Activated naive CD8-positive, alpha-beta T cell (primary cell): ENCODE measurements around the gene OR5D16.
"Not testable (repeated sequence)": the region's sequence is repeated elsewhere in the genome, so short reads cannot be mapped to it uniquely, and the experiment has no call there.

Source experiments
- H3K27ac Mint-ChIP-seq: one replicate; pipeline ENCODE4 v1.8.0; 2021; ENCODE audit warnings: mixed read lengths
- H3K27me3 Mint-ChIP-seq: one replicate; pipeline ENCODE4 v1.8.0; 2021; ENCODE audit warnings: mixed read lengths
- H3K36me3 Mint-ChIP-seq: one replicate; pipeline ENCODE4 v1.8.0; 2021; ENCODE audit warnings: mixed read lengths
- H3K4me1 Mint-ChIP-seq: one replicate; pipeline ENCODE4 v1.8.0; 2021; ENCODE audit warnings: low read depth, mixed read lengths
- H3K4me3 Mint-ChIP-seq: one replicate; pipeline ENCODE4 v1.8.0; 2021; ENCODE audit warnings: mild to moderate bottlenecking, mixed read lengths
- H3K9me3 Mint-ChIP-seq: one replicate; pipeline ENCODE4 v1.8.0; 2021; ENCODE audit warnings: low read depth, mixed read lengths

OR5D16 gene

GRCh38 chr11:55838452-55838851 is at the start of gene OR5D16:
Gene OR5D16 (plus strand): TSS chr11:55838752. CDS start chr11:55838752, 0 bp downstream.
- H3K4me3 Mint-ChIP-seq: no peak within 1 kb of the TSS
- H3K27ac Mint-ChIP-seq: no peak within 1 kb of the TSS
- no peaks in the 10 kb centered on the region for H3K36me3 Mint-ChIP-seq
- no peaks in the 10 kb centered on the region for H3K27me3 Mint-ChIP-seq
- H3K9me3 Mint-ChIP-seq: peaks cover 23% of the 10 kb centered on the region
- H3K4me1 Mint-ChIP-seq: no peaks in the 10 kb centered on the region

DNA sequence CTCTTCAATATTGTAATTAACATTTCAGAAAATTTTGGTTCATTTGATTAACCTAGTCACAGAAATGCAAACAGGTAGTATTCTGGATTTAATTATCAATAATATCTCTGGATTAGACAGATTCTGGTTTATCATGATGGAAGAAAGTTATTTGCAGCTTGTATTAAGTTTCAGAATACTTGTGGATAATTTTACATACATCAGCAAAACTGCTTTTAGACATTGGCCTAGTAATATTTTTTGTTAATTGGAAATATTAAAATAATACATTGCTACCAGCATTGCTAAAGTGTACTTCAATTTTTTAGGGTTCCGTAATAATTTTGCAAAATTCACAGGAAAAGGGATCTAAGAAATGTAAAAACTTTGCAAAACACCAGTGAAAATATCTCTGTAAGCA is 46.9 kb upstream of the OR5D16 start:
- H3K36me3 Mint-ChIP-seq: no peaks in the 10 kb centered on the region
- no peak overlapping the region for H3K27ac Mint-ChIP-seq
- no peaks in the 10 kb centered on the region for H3K4me1 Mint-ChIP-seq
- no peak overlapping the region for H3K4me3 Mint-ChIP-seq
- H3K27me3 Mint-ChIP-seq: no peaks in the 10 kb centered on the region
- H3K9me3 Mint-ChIP-seq: peaks cover 27% of the 10 kb centered on the region

GRCh38 chr11:55793321-55793720 is 45.2 kb upstream of the OR5D16 start:
- Mint-ChIP-seq H3K9me3 (peaks cover 22% of the 10 kb centered on the region), H3K4me1 (no peaks in the 10 kb centered on the region), H3K36me3 (no peaks in the 10 kb centered on the region), H3K27ac (no peak overlapping the region), H3K4me3 (no peak overlapping the region), H3K27me3 (no peaks in the 10 kb centered on the region)

- peaks cover 33% of the 10 kb centered on the region for H3K9me3 Mint-ChIP-seq
- H3K4me1 Mint-ChIP-seq: no peaks in the 10 kb centered on the region
- no peak within 1 kb of the TSS for H3K27ac Mint-ChIP-seq
- no peaks in the 10 kb centered on the region for H3K27me3 Mint-ChIP-seq
- no peak within 1 kb of the TSS for H3K4me3 Mint-ChIP-seq
- H3K36me3 Mint-ChIP-seq: no peaks in the 10 kb centered on the region
Measured at GRCh38 chr11:55795256-55795655, 43.3 kb upstream of the OR5D16 start, which contains the start of gene OR5D14. Gene OR5D14 (plus strand): TSS chr11:55795556. CDS start chr11:55795556, 0 bp downstream.

- no peaks in the 10 kb centered on the region for H3K4me1 Mint-ChIP-seq
- no peak overlapping the region for H3K27ac Mint-ChIP-seq
- H3K9me3 Mint-ChIP-seq: peaks cover 21% of the 10 kb centered on the region
- H3K4me3 Mint-ChIP-seq: no peak overlapping the region
- no peaks in the 10 kb centered on the region for H3K36me3 Mint-ChIP-seq
- no peaks in the 10 kb centered on the region for H3K27me3 Mint-ChIP-seq
Measured at GRCh38 chr11:55806248-55806647, 32.3 kb upstream of the OR5D16 start.

DNA sequence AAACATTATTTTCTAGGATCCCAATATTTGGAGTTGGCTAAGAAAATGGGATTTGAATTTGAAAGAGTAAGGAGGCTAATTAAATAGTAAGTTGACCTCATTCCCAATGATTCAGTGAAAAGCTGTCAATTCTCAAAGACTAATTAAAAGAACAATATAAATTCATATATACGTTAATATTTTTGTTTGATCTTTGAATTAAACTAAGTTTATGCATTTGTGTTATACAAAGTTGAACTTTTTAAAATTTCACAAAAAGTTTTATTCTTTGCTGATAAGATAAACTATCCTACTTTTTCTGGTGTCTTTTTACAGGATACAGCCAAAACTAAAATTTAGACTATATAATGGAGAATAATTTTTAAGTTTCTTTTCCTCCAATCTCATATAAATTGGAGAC is 27.5 kb upstream of the OR5D16 start, which contains the start of gene OR5L1:
OR5L1 (plus strand) TSS at position 301 of the 400 bp plus-strand sequence. CDS start 100 bp downstream, outside the sequence.
- Mint-ChIP-seq H3K27ac (no peak within 1 kb of the TSS), H3K27me3 (no peaks in the 10 kb centered on the region), H3K4me1 (no peaks in the 10 kb centered on the region), H3K9me3 (peaks cover 15% of the 10 kb centered on the region), H3K36me3 (no peaks in the 10 kb centered on the region), H3K4me3 (no peak within 1 kb of the TSS)

DNA sequence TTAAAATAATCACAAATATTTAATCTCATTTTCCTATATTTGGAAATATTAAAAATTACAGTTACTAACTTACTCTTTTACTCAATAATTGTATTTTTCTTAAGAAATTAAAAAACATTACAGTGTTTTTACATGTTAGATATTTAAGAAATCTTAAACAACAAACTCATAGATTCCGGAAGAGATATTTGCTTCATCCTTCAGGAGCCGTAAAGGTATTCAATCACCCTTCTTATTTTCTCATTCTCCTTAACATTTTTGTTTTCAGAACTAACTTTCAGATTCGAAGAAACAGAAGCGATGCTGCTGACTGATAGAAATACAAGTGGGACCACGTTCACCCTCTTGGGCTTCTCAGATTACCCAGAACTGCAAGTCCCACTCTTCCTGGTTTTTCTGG is 19.2 kb upstream of the OR5D16 start, which contains the start of gene OR5D18:
OR5D18 (plus strand) TSS at position 301 of the 400 bp plus-strand sequence; CDS start at position 301, 0 bp downstream.
- Mint-ChIP-seq H3K27ac (no peak within 1 kb of the TSS), H3K36me3 (no peaks in the 10 kb centered on the region)

GRCh38 chr11:55826919-55827318 is 11.6 kb upstream of the OR5D16 start, which contains the start of gene OR5L2:
Gene OR5L2 (plus strand): TSS chr11:55827219. CDS start chr11:55827219, 0 bp downstream.
- H3K36me3 Mint-ChIP-seq: no peaks in the 10 kb centered on the region
- no peaks in the 10 kb centered on the region for H3K4me1 Mint-ChIP-seq
- H3K27me3 Mint-ChIP-seq: no peaks in the 10 kb centered on the region
- H3K9me3 Mint-ChIP-seq: peaks cover 11% of the 10 kb centered on the region
- no peak within 1 kb of the TSS for H3K27ac Mint-ChIP-seq
- no peak within 1 kb of the TSS for H3K4me3 Mint-ChIP-seq

More for the DNA sequence above, 19.2 kb upstream of the OR5D16 start, which contains the start of gene OR5D18:
- peaks cover 23% of the 10 kb centered on the region for H3K9me3 Mint-ChIP-seq
- H3K4me3 Mint-ChIP-seq: no peak within 1 kb of the TSS
- no peaks in the 10 kb centered on the region for H3K27me3 Mint-ChIP-seq
- no peaks in the 10 kb centered on the region for H3K4me1 Mint-ChIP-seq

- no peaks in the 10 kb centered on the region for H3K27me3 Mint-ChIP-seq
- no peak overlapping the region for H3K27ac Mint-ChIP-seq
Measured at GRCh38 chr11:55847453-55847852, 8.9 kb downstream of the OR5D16 start.

GRCh38 chr11:55849037-55849436 is 10.5 kb downstream of the OR5D16 start:
- Mint-ChIP-seq H3K27ac (no peak overlapping the region), H3K4me3 (no peak overlapping the region), H3K27me3 (no peaks in the 10 kb centered on the region), H3K36me3 (no peaks in the 10 kb centered on the region), H3K9me3 (peaks cover 20% of the 10 kb centered on the region), H3K4me1 (no peaks in the 10 kb centered on the region)

More at GRCh38 chr11:55847453-55847852, 8.9 kb downstream of the OR5D16 start:
- no peaks in the 10 kb centered on the region for H3K4me1 Mint-ChIP-seq
- H3K4me3 Mint-ChIP-seq: no peak overlapping the region
- H3K9me3 Mint-ChIP-seq: peaks cover 12% of the 10 kb centered on the region
- H3K36me3 Mint-ChIP-seq: no peaks in the 10 kb centered on the region

DNA sequence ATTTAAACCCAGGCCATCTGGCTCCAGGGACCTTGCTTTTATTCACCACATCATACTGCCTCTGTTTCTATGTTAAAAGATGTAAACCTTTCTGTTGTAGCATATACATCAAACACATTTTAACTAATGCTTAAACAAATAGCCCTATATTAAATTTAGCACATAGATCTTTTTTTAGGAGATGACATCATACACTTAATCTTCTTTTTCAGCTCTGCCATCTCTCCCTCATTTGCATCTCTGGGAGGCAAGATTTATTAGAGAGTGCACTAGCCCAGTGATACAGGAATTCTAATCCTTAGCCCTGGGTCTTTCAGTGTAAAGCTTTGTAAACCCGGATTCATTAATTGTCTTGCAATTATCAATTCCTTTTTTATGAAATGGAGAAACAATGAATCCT is 13.6 kb downstream of the OR5D16 start:
- Mint-ChIP-seq H3K27me3 (no peaks in the 10 kb centered on the region), H3K4me3 (no peak overlapping the region), H3K36me3 (no peaks in the 10 kb centered on the region), H3K4me1 (no peaks in the 10 kb centered on the region), H3K9me3 (peaks cover 20% of the 10 kb centered on the region), H3K27ac (no peak overlapping the region)

GRCh38 chr11:55854704-55855103 is 16.2 kb downstream of the OR5D16 start:
- no peak overlapping the region for H3K4me3 Mint-ChIP-seq

GRCh38 chr11:55867354-55867753 is 28.8 kb downstream of the OR5D16 start:
- not testable (repeated sequence) for H3K27me3 Mint-ChIP-seq, H3K36me3 Mint-ChIP-seq, H3K9me3 Mint-ChIP-seq, H3K27ac Mint-ChIP-seq, H3K4me1 Mint-ChIP-seq, H3K4me3 Mint-ChIP-seq

More at GRCh38 chr11:55854704-55855103, 16.2 kb downstream of the OR5D16 start:
- peaks cover 25% of the 10 kb centered on the region for H3K9me3 Mint-ChIP-seq
- no peak overlapping the region for H3K27ac Mint-ChIP-seq
- no peaks in the 10 kb centered on the region for H3K27me3 Mint-ChIP-seq
- no peaks in the 10 kb centered on the region for H3K36me3 Mint-ChIP-seq
- H3K4me1 Mint-ChIP-seq: no peaks in the 10 kb centered on the region

DNA sequence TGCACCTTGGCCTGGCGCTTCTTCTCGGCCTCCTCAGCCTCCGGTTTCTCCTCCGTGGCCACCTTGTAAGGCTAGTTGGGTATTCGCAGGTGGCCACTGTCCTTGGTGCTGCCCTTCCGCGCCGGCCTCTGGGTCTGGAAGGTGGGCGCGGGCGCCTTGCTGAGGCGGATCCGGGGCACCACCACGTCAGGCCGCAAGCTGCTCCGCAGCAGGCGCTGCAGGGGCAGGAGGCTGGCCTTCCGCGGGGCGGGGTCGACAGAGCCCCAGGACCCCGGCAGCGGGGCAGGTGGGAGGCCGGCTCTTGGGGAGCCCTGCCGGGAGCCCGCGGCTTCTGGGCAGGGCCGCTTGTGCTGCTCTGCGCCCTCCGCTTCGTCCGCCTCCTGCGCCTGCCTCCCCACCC is 34.2 kb downstream of the OR5D16 start:
- not testable (repeated sequence) for H3K27me3 Mint-ChIP-seq, H3K27ac Mint-ChIP-seq, H3K9me3 Mint-ChIP-seq, H3K4me3 Mint-ChIP-seq, H3K36me3 Mint-ChIP-seq, H3K4me1 Mint-ChIP-seq

- not testable (repeated sequence) for H3K9me3 Mint-ChIP-seq, H3K27ac Mint-ChIP-seq, H3K27me3 Mint-ChIP-seq, H3K4me3 Mint-ChIP-seq, H3K4me1 Mint-ChIP-seq, H3K36me3 Mint-ChIP-seq
Measured at GRCh38 chr11:55873146-55873545, 34.6 kb downstream of the OR5D16 start.

DNA sequence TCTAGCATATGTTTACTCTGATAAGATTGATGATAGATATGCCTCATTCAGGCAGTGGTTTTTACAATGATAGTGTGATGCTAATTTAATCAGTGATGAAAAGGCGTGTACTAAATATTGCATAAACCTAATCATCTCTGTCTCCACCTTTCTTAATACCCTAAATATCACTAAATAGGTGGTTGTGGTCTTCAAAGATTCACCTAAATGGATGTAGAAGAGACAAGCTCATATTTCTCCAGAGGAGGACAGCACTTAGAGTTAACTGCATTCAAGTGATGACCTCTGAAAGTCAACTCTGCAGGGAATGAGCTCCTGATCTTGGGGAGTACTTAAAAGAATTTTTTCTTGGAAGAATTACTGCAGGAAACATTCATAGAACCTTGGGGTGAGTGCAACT is 44.4 kb downstream of the OR5D16 start, which contains the start of gene TRIM51:
TRIM51 (plus strand) TSS at position 301 of the 400 bp plus-strand sequence. CDS start 2,132 bp downstream, outside the sequence.
- H3K4me3 Mint-ChIP-seq, H3K27me3 Mint-ChIP-seq, H3K36me3 Mint-ChIP-seq, H3K27ac Mint-ChIP-seq, H3K9me3 Mint-ChIP-seq, H3K4me1 Mint-ChIP-seq: not testable (repeated sequence)
